Amygdala (tissue), 56 donors: ENCODE measurements around the gene FOXN3.
"Not testable (repeated sequence)": the region's sequence is repeated elsewhere in the genome, so short reads cannot be mapped to it uniquely, and the experiment has no call there.

Experiments
- DNase-seq, 56 donors: peaks; one replicate each; lab custom pipeline; 2025; lab: John Stamatoyannopoulos, UW

The FOXN3 gene

DNA sequence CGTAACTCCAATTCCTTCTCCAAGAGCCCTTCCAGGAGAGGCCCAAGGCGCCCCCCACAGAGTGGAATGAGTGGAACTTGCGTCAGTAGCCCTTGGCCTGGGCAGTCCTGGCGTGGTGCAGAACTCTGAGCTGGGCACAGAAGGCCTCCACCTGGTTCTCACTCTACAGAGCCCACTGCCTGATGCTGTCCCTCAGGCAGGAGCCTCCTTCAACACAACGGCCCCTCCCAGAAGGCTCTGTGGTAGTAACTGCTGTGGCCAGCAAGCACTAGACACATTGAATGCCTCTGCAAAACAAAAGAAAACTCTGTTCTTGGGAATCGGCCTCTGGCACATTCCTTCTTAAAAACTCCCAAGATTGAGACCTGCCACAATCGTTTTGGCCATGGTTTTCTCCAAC lies 258.9 kb downstream of the FOXN3 start:
- DNase-seq = not testable (repeated sequence)

DNA sequence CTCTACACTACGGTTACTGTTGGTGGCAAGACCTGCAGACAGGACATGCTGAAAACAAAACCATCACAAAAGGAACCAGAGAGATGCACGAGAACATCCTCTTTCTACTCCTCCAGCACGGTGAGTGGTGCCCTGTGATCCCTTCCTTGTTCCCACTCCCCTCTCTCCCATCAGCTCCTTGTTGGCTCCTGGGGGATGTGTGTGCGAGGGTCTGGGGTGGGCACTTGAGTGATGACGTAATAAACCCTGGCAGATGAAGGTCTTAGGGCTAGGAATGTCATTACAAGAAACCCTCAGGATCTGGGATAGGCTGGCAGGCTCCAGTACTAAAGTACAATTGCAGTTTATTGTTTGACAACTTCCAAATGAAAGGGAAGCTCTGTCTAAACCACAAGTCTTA lies 261.5 kb downstream of the FOXN3 start:
- DNase-seq = no peak

DNA sequence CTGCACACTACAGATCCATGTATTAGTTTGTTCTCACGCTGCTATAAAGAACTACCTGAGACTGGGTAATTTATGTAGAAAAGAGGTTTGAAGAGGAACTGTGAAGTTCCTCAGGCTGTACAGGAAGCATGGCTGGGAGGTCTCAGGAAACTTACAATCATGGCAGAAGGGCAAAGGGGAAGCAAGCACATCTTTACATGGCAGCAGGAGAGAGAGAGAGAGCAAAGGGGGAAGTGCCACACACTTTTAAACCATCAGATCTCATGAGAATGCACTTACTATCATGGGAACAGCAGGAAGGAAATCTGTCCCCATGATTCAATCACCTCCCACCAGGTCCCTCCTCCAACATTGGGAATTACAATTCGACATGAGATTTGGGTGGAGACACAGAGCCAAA lies 265.3 kb downstream of the FOXN3 start:
- not testable (repeated sequence) for DNase-seq

DNA sequence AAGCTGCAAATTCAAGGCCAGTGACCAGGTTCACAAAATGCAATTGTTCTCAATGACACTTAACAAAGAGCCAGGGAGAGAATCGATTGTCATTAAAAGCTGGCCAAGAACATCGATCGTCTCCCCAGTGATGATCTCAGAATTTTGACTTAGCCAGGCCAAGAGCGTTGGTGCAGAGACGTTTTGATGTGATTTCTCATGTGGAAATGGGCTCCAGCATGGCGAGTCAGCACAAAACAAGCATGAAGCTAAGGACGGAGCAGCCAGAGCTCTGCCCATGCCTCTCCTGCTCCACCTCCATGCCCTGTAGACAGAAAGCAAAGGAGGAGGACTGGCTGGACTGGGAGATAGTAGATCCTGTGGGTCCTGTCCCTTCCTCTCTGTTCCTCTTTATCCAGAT lies 270.8 kb downstream of the FOXN3 start:
- DNase-seq = no peak

DNA sequence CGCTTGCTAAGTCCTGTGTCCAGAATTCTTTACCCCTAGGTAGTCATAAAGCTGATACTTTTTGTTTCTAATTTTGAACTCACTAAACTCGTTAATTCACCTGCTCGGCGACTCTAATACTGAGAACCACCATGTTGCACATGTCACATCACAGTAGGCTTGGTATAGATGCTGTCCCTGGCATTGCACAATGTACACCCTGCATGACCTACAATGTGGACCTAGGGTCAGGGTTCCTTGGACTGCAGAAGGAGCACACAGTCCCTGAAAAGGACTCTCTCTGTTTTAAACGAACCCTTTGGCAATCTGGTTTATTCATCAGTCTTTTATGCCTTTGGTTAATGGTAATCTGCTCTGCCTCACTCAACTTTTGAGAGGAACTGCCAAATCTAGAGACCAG lies 272.4 kb downstream of the FOXN3 start:
- no peak for DNase-seq

DNA sequence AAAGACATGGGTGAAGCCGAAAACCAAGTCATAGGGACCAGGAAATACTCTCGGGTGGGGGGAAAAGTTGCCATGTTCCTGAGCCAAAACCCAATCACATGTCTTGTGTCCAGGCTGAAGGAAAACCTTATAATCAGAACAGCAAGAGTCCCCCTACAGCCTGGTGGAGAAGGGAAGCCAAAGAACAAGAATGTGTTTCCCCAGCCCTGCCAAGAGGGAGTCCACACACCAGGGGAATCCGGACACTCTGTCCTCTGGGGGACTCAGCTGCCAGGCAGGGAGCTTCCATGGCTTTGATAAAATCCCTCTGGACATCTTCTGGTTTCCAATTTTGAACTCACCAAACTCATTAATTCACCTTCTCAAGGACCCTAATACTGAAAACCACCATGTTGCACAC lies 273.0 kb downstream of the FOXN3 start:
- no peak for DNase-seq

DNA sequence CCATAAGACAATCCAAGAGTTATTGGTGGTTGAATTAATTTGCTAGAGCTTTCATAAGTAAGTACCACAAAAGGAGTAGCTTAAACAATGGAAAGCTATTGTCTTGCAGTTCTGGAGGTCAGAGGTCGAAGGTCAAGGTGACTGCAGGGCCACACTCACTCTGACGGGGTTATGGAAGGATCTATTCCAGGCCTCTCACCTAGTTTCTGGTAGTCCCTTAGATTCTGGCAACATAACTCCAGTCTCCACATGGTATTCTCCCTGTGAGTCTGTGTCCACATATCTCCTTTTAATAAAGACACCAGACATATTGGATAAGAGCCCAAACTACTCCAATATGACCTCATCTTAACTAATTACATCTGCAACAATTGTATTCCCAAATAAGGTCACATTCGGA lies 273.4 kb downstream of the FOXN3 start:
- DNase-seq = no peak

DNA sequence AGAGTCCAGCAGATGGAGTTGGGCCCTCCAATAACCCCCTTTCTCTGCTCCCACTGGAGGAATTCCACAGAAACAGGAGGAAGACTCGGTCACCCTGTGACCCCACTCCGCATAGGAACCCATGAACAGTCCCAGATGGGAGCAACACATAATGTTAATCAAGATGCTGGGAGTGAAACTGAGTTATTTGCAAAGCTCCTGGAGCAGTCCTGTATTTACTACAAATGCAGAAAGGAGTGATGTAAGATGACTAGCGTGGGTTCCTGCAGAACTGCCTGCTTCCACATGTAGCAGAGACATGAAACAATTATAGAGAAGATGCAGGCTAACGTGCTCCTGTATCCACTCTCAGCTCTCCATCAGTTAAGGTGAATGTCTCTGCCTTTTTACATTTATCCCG lies 274.7 kb downstream of the FOXN3 start:
- no peak for DNase-seq

DNA sequence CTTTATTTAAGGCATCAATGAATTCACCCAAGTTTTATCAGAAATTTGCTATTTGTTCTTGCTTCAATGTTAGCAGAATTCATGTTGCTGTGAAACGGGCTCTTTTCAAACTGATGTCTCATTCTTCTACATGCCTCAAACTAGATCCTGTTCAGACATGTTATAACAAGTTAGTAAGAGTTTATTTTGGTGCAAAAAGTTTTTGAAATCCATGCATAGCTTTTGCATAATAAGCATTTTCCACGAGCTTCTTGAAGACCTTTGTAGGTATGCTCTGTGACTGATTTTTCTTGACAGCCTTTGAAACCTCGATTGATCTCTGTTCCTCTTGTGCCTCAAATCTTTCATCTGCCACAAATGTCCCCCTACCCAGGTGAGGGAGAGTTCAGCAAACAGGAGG lies 275.2 kb downstream of the FOXN3 start:
- no peak for DNase-seq

DNA sequence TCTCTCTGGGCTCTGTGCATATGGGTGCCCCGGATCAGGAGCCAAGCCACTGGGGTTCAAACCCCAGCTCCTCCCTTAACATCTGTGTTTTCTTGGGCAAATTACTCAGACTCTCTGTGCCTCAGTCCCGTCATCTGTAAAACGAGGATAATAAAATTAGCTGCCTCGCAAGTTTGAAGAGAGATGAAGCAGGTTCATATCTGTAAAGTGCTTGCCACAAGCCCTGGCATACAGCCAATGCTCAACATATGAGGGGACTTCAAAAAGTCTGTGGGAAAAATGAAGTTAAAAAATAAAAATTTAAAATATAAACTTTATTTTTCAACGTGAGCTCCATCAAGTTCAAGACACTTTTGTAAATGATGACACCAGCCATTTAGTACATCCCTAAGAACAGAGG lies 276.7 kb downstream of the FOXN3 start:
- DNase-seq = no peak

DNA sequence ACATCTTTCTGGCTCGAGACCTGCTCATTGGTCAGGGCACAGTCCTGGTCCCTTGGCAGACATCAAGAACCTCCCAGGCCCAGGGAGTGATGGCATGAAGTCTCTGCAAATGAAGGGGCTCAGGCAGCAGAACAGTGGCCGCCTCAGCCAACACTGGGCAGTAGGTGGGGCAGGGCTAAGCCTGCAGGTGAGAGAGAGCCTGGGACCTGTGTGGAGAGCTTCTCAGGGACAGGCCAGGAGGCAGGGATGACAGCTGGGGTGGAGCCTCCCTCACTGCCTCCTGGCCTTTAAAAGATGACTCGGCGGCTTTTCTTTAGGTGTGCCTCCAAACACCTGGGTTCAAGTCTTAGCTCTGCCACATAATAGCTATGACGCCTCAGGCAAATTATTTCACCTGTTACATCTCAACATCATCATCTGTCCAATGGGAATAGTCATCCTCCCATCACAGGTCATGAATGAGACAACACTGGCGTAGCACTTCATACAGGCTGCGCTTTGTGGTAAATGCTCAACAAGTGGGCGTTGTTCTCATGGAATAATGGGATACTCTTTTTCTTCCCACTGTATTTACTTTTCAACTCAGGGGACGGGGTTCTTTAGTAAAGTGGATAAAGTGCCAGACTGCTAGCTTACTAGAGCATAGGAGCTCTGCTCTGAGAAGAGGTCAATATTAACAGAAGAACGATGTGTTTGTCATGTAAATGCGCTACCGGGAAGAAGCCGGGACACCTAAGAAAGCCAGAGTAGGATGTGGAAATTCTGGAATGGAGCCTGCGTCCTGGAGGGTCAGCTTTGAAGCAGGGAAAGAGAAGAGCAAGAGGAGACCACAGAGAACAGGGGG lies 277.4 kb downstream of the FOXN3 start:
- DNase-seq = no peak

DNA sequence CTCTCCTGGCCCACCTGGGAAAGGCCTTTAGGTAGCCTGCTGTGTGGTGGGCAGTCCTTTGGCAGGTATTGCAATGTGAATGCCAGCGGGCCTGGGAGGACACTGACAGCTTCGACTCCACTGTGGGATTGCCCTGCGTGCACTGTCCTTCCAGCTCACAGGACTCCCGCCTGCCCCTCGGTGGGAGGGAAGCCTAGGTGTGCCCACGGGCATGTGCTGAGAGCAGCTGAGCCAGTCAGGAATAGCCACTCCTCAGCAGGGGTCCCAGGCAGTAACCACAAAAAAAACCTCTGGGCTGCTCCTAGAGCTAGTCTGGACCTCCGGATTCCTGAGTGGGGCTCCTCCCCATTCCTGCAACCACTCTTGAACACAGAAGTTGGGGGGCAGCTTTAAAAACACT lies 278.2 kb downstream of the FOXN3 start:
- DNase-seq = no peak

DNA sequence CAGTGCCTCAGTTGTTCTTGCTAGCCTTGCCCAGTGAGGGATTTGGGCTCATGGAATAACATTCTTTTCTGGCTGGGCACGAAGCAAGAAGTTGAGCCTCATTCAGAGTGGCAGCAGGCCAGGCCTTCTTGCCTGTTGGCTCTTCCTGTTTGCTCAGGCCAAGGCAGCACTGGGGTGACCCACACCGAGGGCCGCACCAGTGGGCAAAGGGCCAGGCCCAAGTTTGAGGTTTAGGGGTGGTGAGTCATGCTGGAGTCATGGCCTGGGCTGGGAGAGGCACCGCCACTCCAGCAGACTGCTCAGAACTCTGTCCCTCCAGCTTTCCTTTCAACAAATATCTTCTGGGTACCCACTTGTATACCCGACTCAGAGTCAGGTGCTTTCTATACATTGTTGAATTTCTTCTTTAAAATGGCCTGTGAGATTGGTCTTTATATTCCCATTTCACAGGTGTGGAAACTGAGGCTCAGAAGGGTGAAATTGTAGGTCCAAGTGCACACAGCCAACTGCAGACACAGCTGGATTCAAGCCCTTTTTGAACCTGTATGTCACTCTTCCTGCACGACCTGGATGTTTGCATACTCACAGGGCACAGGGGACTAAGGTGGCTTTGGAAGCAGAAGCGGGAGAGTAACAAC lies 279.4 kb downstream of the FOXN3 start:
- DNase-seq = no peak

DNA sequence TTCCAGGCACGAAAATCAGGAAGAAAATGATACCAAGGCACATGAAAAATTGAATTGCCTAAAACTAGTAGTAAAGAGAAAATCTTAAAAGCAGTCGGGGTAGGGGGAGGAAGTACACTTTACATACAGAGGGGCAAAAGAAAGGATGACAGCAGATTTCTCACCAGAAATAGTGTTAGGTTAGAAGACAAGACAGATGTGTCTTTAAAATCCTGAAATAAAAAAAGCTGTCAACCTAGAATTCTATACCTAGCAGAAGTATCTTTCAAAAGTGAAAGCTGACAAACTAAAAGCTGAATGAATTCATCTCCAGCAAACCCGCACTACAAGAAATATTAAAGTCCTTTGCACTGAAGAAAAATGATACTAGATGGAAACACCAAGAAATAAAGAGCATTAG lies 280.4 kb downstream of the FOXN3 start:
- DNase-seq = no peak

DNA sequence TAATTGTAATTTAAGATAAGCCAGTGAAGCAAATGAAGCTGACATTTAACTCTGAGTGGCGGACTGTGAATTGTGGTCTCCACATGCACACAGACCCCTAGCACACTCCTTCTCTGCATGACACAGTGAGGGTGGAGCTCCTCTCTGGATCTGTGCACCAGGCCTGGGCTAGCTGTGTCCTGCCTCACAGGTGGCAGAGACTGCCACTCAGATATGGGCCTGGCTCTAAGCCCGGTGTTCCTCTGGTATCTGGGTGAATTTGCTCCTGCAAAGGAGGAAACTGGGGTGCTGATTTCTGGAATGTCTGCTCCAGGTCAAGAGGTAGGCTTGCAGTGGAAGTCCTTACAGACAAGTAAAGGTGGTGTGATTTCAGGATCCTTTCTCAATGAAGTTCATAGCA lies 282.4 kb downstream of the FOXN3 start:
- no peak for DNase-seq

DNA sequence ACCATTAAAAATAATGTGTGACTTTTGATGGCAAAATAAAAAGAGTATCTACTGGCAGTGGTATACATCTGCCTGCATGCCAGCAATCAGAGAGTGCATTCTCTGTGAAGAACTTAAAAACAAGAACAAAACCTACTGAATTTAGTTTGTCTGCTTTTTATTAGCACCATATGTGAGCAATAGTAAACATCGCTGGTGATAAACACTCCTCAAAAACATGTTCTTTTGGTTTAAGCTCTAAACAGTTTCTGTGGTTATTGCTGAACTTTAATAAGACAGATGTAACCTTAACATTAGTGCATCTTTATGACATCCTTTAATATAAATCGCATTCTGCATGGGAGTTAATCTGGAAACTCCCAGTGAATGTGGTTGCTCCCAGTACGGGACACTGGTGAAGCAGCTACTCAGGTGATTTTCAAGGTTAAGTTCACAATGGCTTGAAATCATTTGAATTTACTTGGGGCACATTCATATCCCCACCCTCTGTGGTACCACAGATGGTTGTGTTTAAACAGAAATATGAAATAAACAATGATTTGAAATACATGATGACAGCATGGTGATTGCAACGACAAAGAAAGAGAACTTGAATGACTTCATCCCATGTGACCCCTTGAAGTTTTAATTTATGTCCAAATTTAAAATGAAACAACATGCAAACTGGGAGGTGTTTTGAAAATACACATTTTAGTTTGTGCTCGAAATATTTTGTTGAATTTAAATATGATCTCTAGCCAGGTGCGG lies 285.9 kb downstream of the FOXN3 start:
- no peak for DNase-seq

DNA sequence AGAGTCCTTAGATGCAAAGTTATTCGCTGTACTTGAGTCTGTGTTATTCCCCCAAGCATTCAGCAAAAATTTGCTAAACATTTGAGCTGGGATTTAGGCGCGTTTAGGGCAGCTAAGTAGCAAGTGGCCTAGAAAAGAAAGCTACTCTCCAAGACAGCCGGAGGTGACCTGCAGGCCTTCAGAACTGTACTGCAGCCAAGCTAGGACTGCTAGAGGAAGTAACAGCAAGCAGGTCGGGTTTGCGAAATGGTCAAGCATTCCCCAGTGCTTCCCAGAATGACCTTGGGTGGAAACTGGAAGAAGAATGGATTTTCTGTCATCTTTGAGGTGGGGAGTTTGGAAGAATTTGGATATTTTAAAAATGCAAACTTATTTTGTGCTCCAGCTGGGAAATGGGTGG lies 287.5 kb downstream of the FOXN3 start:
- peak in 1 of 56 donors; percentile 1 for DNase-seq

DNA sequence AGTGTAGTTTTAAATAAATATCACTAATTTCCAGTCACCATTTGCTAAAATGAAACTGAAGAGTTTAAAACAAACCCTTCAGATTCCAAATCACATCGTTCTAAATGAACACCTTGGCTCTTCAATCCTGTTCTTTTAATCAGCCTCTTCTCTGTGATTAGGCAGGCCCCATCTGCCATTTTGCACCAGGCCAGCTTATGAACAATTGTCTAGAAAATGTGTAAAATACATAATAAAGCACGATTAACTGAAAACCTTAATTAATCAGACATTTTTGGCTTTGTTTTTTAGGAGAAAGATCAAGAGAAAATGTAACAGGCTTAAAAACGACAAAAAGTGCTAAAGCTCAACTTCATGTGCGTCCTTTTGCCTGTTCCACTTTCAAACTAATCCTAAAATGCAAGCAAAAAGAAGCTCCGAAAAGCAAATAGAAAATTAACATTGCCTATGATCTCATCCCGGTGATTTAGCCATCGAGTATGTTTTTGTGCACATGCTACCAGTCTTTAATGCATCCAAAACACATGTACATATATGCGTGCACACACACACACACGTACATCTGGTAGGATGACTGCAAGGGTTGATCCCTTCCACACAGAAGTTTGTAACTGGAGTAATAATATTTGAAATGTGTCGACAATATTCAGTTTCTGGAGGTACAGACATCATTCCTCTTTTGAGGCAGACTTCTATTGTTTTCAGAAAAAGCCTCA lies 288.6 kb downstream of the FOXN3 start:
- DNase-seq = no peak

DNA sequence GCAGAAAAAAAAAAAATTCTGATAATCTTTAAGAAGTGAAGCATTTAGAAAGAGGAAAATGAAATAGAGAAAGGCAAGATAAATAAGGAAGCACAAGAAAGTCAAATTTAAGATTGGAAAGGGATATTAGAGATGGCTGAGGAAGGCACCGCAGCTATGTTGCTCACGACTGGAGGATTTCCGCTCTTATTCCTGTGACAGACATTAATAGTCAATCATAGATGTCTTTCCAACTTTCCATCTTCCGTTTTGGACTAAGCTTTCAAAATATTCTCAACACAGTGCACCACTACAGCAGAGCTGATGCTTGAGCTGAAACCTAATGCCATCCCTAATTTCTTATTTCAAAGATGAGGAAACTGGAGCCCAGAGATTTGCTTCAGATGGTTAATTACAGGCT lies 290.6 kb downstream of the FOXN3 start:
- no peak for DNase-seq

DNA sequence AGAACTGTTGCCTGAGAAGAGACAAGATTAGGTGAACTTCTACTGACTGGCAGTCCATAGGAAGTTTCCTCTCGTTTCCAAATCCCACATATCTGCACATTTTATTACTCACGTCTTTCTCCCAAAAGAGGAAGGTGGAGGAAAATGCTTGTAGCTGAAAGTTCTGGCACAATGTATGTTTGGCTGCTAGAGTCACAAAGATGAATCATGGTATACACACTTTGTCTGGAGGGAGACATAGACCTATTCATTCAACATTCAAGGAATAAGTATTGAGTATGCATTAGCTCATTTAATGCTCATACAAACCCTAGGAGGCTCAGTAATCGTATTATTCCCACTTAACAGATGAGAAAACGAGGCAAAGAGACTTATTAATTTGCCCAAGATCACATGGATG lies 291.8 kb downstream of the FOXN3 start:
- DNase-seq = no peak

DNA sequence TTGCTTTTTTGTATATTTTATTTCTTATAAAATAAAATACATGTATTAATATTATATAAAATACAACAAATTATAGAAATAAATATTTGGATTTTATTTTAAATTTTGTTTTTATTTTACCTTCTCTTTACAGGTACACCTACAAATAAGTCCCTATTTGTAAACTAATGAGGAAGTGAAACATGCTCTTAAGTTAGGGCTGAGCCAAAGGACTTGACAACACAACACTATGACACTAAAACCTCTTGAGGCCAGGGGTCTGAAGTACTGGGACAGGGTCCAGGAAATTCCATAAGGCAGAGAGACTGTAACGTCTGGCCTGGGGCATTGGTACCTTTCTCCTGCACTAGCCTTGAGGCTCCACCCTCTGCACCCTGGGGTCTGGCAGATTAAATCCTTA lies 293.2 kb downstream of the FOXN3 start:
- DNase-seq = no peak
